Measurements from ENCODE around the gene KLF13.

DNA sequence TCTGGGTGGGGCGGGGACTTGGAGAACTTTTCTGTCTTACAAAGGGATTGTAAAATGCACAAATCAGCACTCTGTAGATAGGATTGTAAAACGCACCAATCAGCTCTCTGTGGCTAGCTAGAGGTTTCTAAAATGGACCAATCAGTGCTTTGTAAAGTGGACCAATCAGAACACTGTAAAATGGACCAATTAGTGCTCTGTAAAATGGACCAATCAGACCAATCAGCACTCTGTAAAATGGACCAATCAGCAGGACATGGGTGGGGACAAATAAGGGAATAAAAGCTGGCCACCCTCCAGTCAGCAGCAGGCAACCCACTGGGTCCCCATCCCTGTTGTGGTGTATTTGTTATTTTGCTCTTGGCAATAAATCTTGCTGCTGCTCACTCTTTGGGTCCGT is 77.7 kb downstream of the KLF13 start:
- TF ChIP-seq, protein P1, sequence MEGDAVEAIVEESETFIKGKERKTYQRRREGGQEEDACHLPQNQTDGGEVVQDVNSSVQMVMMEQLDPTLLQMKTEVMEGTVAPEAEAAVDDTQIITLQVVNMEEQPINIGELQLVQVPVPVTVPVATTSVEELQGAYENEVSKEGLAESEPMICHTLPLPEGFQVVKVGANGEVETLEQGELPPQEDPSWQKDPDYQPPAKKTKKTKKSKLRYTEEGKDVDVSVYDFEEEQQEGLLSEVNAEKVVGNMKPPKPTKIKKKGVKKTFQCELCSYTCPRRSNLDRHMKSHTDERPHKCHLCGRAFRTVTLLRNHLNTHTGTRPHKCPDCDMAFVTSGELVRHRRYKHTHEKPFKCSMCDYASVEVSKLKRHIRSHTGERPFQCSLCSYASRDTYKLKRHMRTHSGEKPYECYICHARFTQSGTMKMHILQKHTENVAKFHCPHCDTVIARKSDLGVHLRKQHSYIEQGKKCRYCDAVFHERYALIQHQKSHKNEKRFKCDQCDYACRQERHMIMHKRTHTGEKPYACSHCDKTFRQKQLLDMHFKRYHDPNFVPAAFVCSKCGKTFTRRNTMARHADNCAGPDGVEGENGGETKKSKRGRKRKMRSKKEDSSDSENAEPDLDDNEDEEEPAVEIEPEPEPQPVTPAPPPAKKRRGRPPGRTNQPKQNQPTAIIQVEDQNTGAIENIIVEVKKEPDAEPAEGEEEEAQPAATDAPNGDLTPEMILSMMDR (IDR thresholded peaks at IDR 0.05), result no peak
- no peak for TF ChIP-seq POLR2A (IDR thresholded peaks at IDR 0.05)
